WERI-Rb-1 (cell line): Measurements from ENCODE around the gene VWA3B.
"Not testable (repeated sequence)": the region's sequence is repeated elsewhere in the genome, so short reads cannot be mapped to it uniquely, and the experiment has no call there.

ENCODE experiments used
- DNase-seq: peaks from one replicate; pipeline ENCODE4 v3.0.0-alpha.2; 2020
- H3K27ac ChIP-seq: fragments of 250-450 bp; sonication (Bioruptor Pico); 2 replicates; pipeline ENCODE4 v1.5.1; 2020; ENCODE audit warnings: mild to moderate bottlenecking, moderate library complexity
- H3K27me3 ChIP-seq: fragments of 250-450 bp; sonication (Bioruptor Pico); 2 replicates; pipeline ENCODE4 v1.5.1; 2021; ENCODE audit warnings: mild to moderate bottlenecking, low read depth, moderate library complexity; ENCODE audit not compliant: insufficient read depth, severe bottlenecking
- H3K36me3 ChIP-seq: fragments of 250-450 bp; sonication (Bioruptor Pico); 2 replicates; pipeline ENCODE4 v1.5.1; 2020; ENCODE audit warnings: mild to moderate bottlenecking, moderate library complexity
- H3K4me3 ChIP-seq: 2 replicates; pipeline ENCODE4 v1.5.1; 2011; ENCODE audit warnings: low read depth, mild to moderate bottlenecking, control low read depth, low read length
- H3K9me3 ChIP-seq: fragments of 250-450 bp; sonication (Bioruptor Pico); 2 replicates; pipeline ENCODE4 v1.5.1; 2021; ENCODE audit warnings: mild to moderate bottlenecking, moderate library complexity; ENCODE audit not compliant: severe bottlenecking
- CTCF ChIP-seq: IDR thresholded peaks from 2 replicates; pipeline ENCODE4 v1.5.1; 2011; ENCODE audit warnings: low read depth, mild to moderate bottlenecking, control low read depth, inconsistent platforms, low read length

The VWA3B gene

GRCh38 chr2:98128556-98129109 lies 41.7 kb downstream of the VWA3B start:
- Histone ChIP-seq H3K4me3 (no peak overlapping the region), H3K27ac (no peak overlapping the region), H3K9me3 (no peaks in the 10 kb centered on the region), H3K27me3 (no peaks in the 10 kb centered on the region), H3K36me3 (no peaks in the 10 kb centered on the region)
- no peak for DNase-seq
- no peak for TF ChIP-seq CTCF

- not testable (repeated sequence) for H3K36me3 ChIP-seq, H3K4me3 ChIP-seq, DNase-seq, H3K27me3 ChIP-seq, H3K9me3 ChIP-seq
- H3K27ac ChIP-seq = peak overlapping the region; percentile 64
Observed at GRCh38 chr2:98130073-98130472, 43.1 kb downstream of the VWA3B start.

GRCh38 chr2:98134172-98135005 lies 47.4 kb downstream of the VWA3B start:
- Histone ChIP-seq H3K4me3 (no peak overlapping the region), H3K27me3 (no peaks in the 10 kb centered on the region), H3K36me3 (no peaks in the 10 kb centered on the region), H3K27ac (no peak overlapping the region; the same call in 1 of the 2 replicates), H3K9me3 (no peaks in the 10 kb centered on the region)
- TF ChIP-seq CTCF = no peak
- no peak for DNase-seq

GRCh38 chr2:98137196-98137595 lies 50.2 kb downstream of the VWA3B start:
- peaks cover 5% of the 10 kb centered on the region for H3K9me3 ChIP-seq
- H3K36me3 ChIP-seq = no peaks in the 10 kb centered on the region
- no peak for DNase-seq
- no peak for TF ChIP-seq CTCF
- no peaks in the 10 kb centered on the region for H3K27me3 ChIP-seq
- no peak overlapping the region for H3K27ac ChIP-seq
- no peak overlapping the region for H3K4me3 ChIP-seq

- not testable (repeated sequence) for H3K27ac ChIP-seq, DNase-seq
Observed at GRCh38 chr2:98138978-98139377, 52.0 kb downstream of the VWA3B start.

GRCh38 chr2:98140210-98140609 lies 53.2 kb downstream of the VWA3B start:
- Histone ChIP-seq H3K4me3 (no peak overlapping the region), H3K36me3 (no peaks in the 10 kb centered on the region), H3K27ac (peak overlapping the region; percentile 26), H3K27me3 (no peaks in the 10 kb centered on the region), H3K9me3 (peaks cover 5% of the 10 kb centered on the region)
- no peak for TF ChIP-seq CTCF
- peak; percentile 76 for DNase-seq

More at GRCh38 chr2:98138978-98139377, 52.0 kb downstream of the VWA3B start:
- not testable (repeated sequence) for H3K36me3 ChIP-seq, H3K27me3 ChIP-seq, H3K4me3 ChIP-seq, H3K9me3 ChIP-seq
